Measurements from ENCODE around the gene VARS2.
"Not testable (repeated sequence)": the region's sequence is repeated elsewhere in the genome, so short reads cannot be mapped to it uniquely, and the experiment has no call there.

VARS2 gene

DNA sequence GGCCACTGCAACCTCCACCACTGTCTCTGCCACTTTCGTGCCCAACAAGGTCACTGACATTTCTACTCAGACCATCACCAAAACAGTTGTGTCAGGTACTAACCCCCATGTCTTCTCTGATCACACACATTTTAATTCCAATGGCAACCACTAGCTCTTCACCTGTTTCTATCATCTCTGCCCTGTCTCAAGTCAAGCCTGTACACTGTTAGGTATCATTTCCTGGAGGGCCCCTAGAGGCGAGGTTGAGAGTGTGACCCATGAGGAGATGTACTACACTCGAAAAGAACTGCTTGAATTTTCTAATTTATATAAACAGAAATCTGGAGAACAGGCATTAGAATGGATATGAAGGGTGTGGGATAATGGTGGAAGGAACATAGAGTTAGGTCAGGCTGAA lies 52.1 kb downstream of the VARS2 start:
- DNase-seq = no peak

DNA sequence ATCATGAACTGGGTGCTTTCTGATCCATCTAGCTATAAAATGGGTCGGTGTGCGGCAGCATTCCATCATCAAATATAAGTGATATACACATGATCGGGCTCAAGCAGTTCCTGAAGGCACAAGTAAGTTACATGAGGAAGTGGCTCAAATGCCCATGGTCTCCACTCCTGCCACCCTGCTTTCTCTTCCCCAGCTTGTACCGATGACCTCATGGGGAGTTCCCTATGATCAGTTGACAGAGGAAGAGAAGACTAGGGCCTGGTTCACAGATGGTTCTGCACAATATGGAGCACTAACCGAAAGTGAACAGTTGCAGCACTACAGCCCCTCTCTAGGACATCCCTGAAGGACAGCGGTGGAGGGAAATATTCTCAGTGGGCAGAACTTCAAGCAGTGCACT lies 55.1 kb downstream of the VARS2 start:
- not testable (repeated sequence) for DNase-seq

DNA sequence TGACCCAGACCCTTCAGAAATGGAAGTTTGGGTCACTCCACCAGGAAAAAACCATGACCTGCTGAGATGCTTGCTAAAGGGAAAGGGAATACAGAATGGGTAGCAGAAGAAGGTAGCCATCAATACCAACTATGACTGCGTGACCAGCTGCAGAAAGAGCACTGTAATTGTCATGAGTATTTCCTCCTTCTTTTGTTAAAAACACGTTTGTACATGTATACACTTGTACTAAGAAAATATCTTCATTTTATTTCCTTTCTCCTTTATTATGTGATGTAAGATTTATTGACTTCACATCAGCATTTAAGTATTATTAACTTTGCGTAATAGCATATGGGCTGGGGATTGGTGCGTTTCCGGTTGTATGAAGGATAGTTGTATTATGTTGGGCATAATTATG lies 56.9 kb downstream of the VARS2 start:
- no peak for DNase-seq

DNA sequence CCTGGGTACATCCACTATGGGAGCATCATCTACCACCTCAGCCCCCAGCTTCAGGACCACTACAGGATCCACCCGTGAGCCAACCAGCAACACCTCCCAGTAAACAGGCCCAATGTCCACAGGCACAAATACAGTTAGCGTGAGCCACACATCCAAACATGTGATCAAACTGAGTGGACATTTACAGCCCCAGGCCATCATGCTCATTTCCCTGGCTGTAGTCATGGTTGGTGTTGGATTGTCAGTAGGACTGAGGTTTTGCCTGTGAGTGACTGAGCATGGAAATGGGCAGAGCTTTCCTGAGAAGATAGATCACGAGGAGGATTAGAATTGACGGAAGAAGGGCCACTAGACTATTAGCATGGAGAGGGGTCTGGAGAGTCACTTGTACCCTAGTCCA lies 58.8 kb downstream of the VARS2 start:
- no peak for DNase-seq

DNA sequence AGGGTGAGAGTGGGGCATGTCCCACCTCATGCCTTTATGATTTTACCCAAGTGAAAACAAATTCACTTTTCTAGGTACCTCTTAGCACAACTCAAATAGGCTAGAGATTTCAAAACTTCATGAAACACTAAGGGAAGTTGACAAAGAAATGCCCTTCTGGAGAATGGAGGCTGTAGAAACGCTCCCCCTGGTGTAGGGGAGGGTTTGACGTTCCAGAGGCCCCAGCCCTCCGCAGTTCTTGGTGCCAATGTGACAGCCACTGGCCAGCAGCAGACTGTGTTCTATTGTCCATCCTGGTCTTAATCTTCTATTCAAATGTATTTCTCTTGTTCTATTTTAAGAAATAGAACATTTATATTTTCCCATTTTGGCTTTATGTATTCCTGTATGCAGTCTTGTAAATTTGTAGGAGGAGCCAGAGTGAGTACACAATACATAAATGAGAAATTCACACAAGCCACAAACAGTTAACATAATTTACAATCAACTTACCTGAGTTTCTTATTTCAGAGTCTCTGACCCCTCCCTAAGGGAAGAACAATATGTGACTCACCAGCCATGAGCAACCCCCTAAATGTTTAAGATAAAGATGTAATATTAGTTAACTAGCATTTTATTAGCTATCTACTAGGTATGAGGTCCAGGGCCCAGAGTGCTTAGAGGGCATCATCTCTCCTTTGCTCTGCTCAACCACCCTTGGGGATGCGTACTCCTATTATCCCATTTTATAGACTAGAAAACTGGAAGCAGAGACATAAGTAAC lies 60.6 kb downstream of the VARS2 start:
- no peak for DNase-seq
